HepG2 (cell line): ENCODE measurements around the gene GJB1. TPM values are rescaled to one million over a fixed set of nuclear protein-coding genes. Genes with fewer than 3 reads are reported as not detected.

ENCODE experiments used
- BCL6 ChIP-seq: IDR thresholded peaks from 2 replicates; pipeline ENCODE4 v1.6.1; 2016; ENCODE audit warnings: missing genetic modification reagents, missing compliant biosample characterization
- BCLAF1 ChIP-seq: fragments of 450-650 bp; IDR thresholded peaks from 2 replicates; pipeline ENCODE4 v1.6.1; 2017; ENCODE audit warnings: mild to moderate bottlenecking
- EEA1 ChIP-seq: sonication (generic); formaldehyde crosslinking; IDR thresholded peaks from 2 replicates; pipeline ENCODE4 v1.5.1; 2020; ENCODE audit warnings: mild to moderate bottlenecking, missing genetic modification reagents, borderline replicate concordance
- ELK4 ChIP-seq: sonication (generic); formaldehyde crosslinking; IDR thresholded peaks from 2 replicates; pipeline ENCODE4 v1.9.0; 2021; ENCODE audit warnings: missing genetic modification reagents, borderline replicate concordance
- FOXA1 ChIP-seq, 2 experiments: fragments of 450-650 bp in 1 of 2; sonication (generic) in 1 of 2; formaldehyde crosslinking in 1 of 2; IDR thresholded peaks; 2 replicates each; pipeline versions ENCODE4 v1.4.0 to v1.6.1; 2016 to 2020; ENCODE audit warnings: missing genetic modification reagents in 1 of 2
- HCFC1 ChIP-seq: fragments of 150-350 bp; IDR thresholded peaks from 2 replicates; pipeline ENCODE4 v1.6.1; 2014; ENCODE audit warnings: low read depth, low read length
- MXI1 ChIP-seq: IDR thresholded peaks from 3 replicates; pipeline ENCODE4 v1.6.1; 2012; ENCODE audit warnings: low read depth, low read length, inconsistent platforms, borderline replicate concordance
- NFYB ChIP-seq: sonication (generic); formaldehyde crosslinking; IDR thresholded peaks from 2 replicates; pipeline ENCODE4 v1.4.0; 2020; ENCODE audit warnings: missing genetic modification reagents
- NFYC ChIP-seq: IDR thresholded peaks from 2 replicates; pipeline ENCODE4 v1.6.1; 2016; ENCODE audit warnings: missing genetic modification reagents, missing compliant biosample characterization
- POLR2AphosphoS5 ChIP-seq: IDR thresholded peaks from 2 replicates; pipeline ENCODE4 v1.6.1; 2012; ENCODE audit warnings: low read depth, low read length
- REXO4 ChIP-seq: sonication (generic); formaldehyde crosslinking; IDR thresholded peaks from 2 replicates; pipeline ENCODE4 v1.8.0; 2022; ENCODE audit warnings: missing genetic modification reagents, mild to moderate bottlenecking, borderline replicate concordance
- RFX1 ChIP-seq: fragments of 450-650 bp; IDR thresholded peaks from 2 replicates; pipeline ENCODE4 v1.6.1; 2017
- TBX3 ChIP-seq: fragments of 450-650 bp; IDR thresholded peaks from 2 replicates; pipeline ENCODE4 v1.6.1; 2017; ENCODE audit warnings: antibody characterized with exemption, mild to moderate bottlenecking, inconsistent platforms, borderline replicate concordance
- ZNF121 ChIP-seq: sonication (generic); formaldehyde crosslinking; IDR thresholded peaks from 2 replicates; pipeline ENCODE4 v1.5.0; 2020; ENCODE audit warnings: mild to moderate bottlenecking, missing genetic modification reagents
- ZNF543 ChIP-seq: sonication (generic); formaldehyde crosslinking; IDR thresholded peaks from 2 replicates; pipeline ENCODE4 v1.4.0; 2020; ENCODE audit warnings: mild to moderate bottlenecking, missing genetic modification reagents
- ZNF646 ChIP-seq: sonication (generic); formaldehyde crosslinking; IDR thresholded peaks from 2 replicates; pipeline ENCODE4 v1.9.0; 2021; ENCODE audit warnings: mild to moderate bottlenecking, missing genetic modification reagents
- ZNF75D ChIP-seq: sonication (generic); formaldehyde crosslinking; IDR thresholded peaks from 2 replicates; pipeline ENCODE4 v1.8.1; 2023; ENCODE audit warnings: missing genetic modification reagents, mild to moderate bottlenecking, borderline replicate concordance
- ZNF792 ChIP-seq: IDR thresholded peaks from 2 replicates; pipeline ENCODE4 v1.6.1; 2016
- ZNF879 ChIP-seq: sonication (generic); formaldehyde crosslinking; IDR thresholded peaks from 2 replicates; pipeline ENCODE4 v1.8.1; 2023; ENCODE audit warnings: missing genetic modification reagents
- polyA plus RNA-seq, 8 experiments: library from polyadenylated mRNA; depleted of rRNA in 3 of 8; stranded (reverse) in 7 of 8; unstranded in 1 of 8; fragments of >200 nt; fragmentation: Illumina TruSeq in 4 of 8; extraction: Trizol in 4 of 8; gene quantifications; 2 replicates each; pipeline versions ENCODE4 v1.2.1 to v1.2.3, GENCODE V29; 2011 to 2016; ENCODE audit warnings: low read depth in 4 of 8, missing spikeins in 1 of 8, mixed read lengths in 1 of 8; ENCODE audit not compliant: insufficient read depth in 1 of 8
- total RNA-seq, 5 experiments: library from RNA; depleted of rRNA; stranded (reverse); fragments of >200 nt; fragmentation: Illumina TruSeq; extraction: Trizol; gene quantifications; 2 replicates each; pipeline ENCODE4 v1.2.3, GENCODE V29; 2016; ENCODE audit warnings: low read depth in 1 of 5

GJB1 gene
- total and polyA plus RNA-seq, 2 of the 13 experiments (the other 11 are each of a cell fraction or from before 2014, with no cell fraction given) = 111 to 161 TPM

- TF ChIP-seq ZNF121 (CRISPR knock-in tag) = 0 out of 2 replicates have a peak, but pooled peaks have one; percentile 10
- no peak for TF ChIP-seq HCFC1
- no peak for TF ChIP-seq REXO4 (CRISPR knock-in tag)
- no peak for TF ChIP-seq BCLAF1
- TF ChIP-seq ELK4 = no peak
- TF ChIP-seq ZNF543 = no peak
- TF ChIP-seq ZNF879 = no peak
- TF ChIP-seq BCL6 = peak; percentile 75
- TF ChIP-seq NFYC (CRISPR knock-in tag) = no peak
- TF ChIP-seq ZNF75D (CRISPR knock-in tag) = no peak
- 0 out of 3 replicates have a peak, but pooled peaks have one; percentile 63 for TF ChIP-seq MXI1
- TF ChIP-seq EEA1 (CRISPR knock-in tag) = no peak
- no peak for TF ChIP-seq NFYB (CRISPR knock-in tag)
- TF ChIP-seq TBX3 = peak; percentile 53; the same call in 1 of the 2 replicates
- TF ChIP-seq POLR2AphosphoS5 = peak; percentile 14; the same call in 1 of the 2 replicates
- TF ChIP-seq ZNF792 (CRISPR knock-in tag) = peak; percentile 68; the same call in 1 of the 2 replicates
- peak; percentile 82 for TF ChIP-seq RFX1
- TF ChIP-seq FOXA1 (IDR thresholded peaks at IDR 0.05) = no peak
- peak; percentile 50 for TF ChIP-seq FOXA1 (CRISPR knock-in tag; IDR thresholded peaks at IDR 0.05)
- TF ChIP-seq ZNF646 (CRISPR knock-in tag) = no peak
These were observed 5.1 kb downstream of the GJB1 start (continued) for GRCh38 chrX:71228063-71228642.
